CMK (cell line): Measurements from ENCODE around the gene CCL18.
A peak's percentile ranks its signal among the peaks of the same experiment; 100 is the strongest.
"Not testable (repeated sequence)": the region's sequence is repeated elsewhere in the genome, so short reads cannot be mapped to it uniquely, and the experiment has no call there.

ENCODE experiments used
- DNase-seq: peaks from one replicate; pipeline ENCODE4 v3.0.0-alpha.2; 2010; ENCODE audit warnings: low read depth

CCL18 gene, protein sequence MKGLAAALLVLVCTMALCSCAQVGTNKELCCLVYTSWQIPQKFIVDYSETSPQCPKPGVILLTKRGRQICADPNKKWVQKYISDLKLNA

DNA sequence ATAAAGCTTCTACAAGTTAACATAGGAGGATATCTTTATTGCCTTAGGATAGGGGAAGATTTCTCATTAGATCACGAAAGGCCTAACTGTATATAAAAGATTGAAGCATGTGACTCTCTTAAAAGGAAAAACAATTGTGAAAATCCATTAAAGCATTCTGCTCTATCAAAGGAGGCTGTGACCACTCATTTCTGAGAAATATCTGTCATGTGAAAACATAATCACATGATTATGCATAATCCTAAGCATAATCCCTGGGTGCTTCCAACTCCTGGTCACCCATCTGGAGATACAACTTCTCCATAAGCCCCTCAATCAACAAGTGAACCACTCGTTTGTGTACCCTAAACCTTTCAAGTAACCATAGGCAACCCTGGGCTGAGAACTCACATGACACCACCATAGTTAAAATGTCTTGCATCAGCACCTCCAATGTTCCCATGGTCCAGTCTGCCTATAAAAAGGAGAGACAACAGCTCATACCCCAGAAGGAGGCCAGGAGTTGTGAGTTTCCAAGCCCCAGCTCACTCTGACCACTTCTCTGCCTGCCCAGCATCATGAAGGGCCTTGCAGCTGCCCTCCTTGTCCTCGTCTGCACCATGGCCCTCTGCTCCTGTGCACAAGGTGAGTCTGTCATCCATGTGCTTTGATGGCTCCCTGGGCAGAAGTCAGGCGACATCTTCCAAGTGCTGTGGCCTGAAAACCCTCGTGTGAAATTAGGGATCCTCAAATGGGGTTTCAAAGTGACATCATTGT lies at the start of gene CCL18:
CCL18 (plus strand) TSS at position 487 of the 756 bp plus-strand sequence; CDS start at position 558, 71 bp downstream.
- DNase-seq, result no peak

DNA sequence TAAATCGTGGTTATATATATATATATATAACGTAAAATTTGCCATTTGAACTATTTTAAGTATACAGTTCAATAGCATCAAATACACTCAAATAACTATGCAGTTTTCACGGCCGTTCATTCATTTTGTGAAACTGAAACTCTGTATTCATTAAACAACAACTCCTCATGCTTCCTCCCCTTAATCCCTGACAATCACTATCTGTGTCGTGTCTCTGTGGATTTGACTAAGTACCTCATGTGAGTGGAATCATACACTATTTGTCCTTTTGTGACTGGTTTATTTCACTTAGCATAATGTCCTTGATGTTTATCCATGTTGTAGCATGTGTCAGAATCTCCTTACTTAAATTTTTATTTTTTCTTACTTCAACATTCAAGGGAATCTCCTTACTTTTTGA lies 49.1 kb upstream of the CCL18 start:
- no peak for DNase-seq

DNA sequence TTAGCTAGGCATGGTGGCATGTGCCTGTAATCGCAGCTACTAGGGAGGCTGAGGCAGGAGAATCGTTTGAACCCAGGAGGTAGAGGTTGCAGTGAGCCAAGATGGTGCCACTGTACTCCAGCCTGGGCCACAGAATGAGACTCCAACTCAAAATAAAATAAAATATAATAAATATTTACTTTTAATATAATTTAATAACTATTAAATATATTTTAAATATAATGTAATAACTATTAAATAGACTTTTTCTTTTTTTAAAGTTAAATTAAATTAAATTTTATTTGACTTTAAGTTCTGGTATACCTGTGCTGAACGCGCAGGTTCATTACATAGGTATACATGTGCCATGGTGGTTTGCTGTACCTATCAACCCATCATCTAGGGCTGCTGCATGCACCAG lies 48.2 kb upstream of the CCL18 start:
- not testable (repeated sequence) for DNase-seq

DNA sequence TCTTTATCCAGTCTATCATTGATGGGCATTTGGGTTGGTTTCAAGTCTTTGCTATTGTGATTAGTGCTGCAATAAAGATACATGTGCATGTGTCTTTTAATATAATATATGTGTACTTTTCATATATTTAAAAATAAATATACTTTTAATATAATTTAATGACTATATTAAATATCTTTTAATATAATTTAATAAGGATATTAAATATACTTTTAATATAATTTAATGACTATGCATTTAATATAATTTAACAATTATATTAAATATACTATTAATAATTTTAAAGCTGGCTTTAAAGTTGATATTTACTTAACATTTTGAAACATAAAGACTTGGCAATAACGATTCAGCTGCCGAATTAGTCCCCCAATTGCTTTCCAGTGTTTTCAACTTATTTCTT lies 47.5 kb upstream of the CCL18 start:
- no peak for DNase-seq

DNA sequence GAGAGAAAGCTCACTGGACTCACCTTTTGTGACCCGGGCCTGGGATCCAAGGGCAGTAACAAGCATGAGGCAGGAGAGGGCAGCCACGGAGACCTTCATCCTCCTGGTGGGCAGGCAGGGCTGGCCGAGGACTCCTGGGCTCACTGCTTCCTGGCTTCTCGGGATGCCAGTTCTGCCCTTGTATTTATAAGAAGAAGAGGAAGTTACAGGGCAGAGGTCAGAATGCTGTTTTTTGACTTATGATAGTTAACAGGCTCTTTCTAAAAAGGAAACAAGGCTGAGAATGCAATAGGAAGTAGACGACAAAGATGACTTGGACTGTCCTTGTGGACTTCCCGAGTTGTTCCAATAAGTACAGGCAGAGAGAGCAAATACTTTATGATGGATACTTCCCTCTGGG lies 46.3 kb upstream of the CCL18 start, which contains the start of gene CCL23:
CCL23 (minus strand) TSS at position 174 of the 400 bp plus-strand sequence; CDS start at position 99, 75 bp downstream.
- DNase-seq, result peak; percentile 69

DNA sequence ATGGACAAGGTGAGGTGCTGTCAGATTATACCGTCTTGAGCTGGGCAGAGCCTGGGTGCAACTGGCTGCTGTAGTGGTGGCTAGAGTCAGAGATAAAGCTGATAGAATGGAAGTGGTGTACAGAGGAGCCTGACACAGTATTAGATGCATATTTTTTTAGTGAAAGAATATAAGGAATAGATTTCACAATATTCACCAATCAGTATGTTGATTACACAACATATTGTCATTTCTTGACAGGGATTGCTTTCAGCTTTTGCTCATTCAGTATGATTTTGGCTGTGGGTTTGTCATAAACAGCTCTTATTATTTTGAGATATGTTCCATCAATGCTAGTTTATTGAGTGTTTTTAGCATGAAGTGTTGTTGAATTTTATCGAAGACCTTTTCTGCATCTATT lies 44.6 kb upstream of the CCL18 start:
- DNase-seq, result no peak

DNA sequence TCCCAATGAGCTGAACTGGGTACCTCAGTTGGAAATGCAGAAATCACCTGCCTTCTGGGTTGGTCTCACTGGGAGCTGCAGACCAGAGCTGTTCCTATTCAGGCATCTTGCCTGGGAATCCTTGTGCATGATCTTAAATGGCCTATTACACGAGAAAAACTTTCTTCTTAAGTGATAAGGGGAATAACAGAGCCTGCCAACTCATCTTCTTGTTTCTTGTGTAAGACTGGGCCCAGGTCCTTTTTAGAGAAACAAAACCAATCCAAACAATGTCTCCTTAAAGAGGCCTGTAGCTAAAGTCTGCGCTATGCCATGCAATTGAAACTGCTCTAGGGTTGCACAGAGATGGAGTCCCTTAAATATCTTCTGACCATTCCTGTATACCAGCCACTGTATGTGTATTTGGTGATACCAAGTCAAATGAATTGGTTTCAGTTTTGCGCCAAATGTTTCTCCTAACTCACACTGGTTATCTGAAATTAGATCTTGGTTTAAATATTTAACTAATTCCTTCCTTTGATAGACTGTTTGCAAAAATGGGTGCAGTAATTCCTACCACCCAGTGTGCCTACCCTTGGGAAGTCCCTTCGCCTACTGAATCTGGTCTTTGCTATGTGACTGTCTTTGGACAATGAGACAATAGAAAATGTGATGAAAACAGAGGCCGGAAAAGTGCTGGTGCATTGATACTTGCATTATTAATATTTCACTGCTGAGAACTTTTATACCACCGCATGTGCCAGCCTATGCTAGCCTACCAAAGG lies 39.8 kb upstream of the CCL18 start:
- no peak for DNase-seq

DNA sequence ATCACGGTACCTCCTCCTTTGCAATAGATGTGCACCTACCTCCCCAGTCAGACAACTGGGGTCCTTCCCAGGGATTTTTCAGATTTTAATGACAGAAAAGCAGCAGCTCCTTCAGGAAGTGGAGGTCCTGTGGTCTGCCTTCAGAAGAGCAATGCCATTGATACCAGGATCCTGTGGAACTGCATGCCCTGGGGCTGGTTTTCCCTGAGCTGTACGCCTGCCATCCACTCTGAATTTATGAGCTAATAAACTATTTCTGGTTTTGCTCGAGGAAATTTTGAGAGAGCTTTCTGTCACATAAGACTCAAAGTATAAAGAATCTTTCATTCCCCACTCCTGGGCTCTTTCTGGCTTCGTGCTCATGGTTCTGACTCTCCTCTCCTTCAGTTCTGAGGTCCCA lies 36.3 kb upstream of the CCL18 start:
- DNase-seq, result no peak

DNA sequence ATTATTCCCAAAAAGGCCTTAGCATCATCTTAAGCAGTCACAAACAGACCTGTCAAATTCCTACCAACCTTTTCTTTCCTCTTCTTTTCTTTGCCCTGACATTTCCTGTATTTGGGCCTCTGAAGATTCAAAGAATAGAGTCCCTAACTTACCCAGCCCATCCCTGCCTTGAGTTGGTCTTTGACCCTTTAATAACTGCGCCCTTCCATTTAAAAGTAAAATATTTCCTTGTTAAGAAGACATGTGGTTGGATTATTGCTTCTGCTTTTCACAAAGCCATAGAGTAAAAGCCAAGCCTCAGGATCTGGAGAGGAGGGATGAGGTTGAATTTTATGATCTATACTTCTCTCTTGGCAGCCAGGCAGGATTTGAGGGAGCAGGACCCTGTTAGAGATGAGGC lies 33.1 kb upstream of the CCL18 start:
- no peak for DNase-seq

DNA sequence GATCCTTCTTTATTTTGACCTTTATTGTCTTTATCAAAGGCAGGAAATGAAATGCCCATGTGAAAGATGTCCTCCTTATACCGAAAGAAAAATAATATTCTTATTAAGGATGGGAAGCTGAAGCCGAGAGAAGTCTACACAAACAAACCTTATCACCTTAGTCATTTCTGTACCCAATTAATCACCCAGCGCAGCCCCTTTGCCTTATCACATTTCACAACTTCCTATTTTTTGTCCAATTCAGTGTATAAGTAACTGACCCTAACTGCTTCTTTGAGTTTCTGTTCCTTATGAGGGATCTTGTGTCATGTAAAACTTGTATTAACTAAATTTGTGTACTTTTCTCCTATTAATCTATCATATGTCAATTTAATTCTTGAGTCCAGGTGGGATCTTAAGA lies 29.9 kb upstream of the CCL18 start:
- peak; percentile 52 for DNase-seq

DNA sequence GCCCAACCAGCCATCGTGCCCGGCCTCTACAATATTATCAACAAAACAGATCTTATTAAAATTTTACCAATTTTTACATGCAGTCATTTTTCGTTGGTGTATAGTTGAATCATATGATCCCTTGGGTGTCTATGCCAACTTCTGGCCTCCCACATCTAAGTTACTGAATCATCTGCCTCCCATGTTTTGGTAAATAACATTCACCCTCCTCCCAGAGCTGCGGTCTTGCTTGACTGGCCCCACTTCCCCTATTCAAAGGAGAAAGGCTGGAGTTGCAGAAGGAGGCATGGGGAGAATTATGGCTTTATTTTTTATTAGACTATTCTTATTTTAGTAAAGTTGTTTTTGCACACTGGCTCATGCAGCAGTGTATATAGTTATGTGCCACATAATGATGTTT lies 27.8 kb upstream of the CCL18 start:
- DNase-seq, result no peak

DNA sequence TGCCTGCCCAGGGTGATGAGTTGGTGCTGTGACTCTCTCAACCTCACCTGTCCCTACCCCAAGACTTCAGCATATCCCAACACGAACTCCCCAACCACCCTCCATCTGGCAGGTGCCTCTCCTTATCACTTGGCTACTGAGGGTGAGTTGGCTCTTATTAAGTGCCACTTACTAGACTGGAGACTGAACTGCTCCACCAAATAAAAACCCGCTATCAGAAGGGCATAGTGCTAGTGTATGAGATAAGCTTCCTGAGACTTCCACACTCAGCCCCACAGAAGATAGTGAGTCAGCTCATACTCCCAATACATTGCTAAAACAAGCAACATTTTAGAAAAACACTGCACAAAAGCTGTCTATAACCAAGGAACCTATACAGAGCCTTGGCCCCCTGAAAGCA lies 16.0 kb upstream of the CCL18 start:
- peak; percentile 61 for DNase-seq

DNA sequence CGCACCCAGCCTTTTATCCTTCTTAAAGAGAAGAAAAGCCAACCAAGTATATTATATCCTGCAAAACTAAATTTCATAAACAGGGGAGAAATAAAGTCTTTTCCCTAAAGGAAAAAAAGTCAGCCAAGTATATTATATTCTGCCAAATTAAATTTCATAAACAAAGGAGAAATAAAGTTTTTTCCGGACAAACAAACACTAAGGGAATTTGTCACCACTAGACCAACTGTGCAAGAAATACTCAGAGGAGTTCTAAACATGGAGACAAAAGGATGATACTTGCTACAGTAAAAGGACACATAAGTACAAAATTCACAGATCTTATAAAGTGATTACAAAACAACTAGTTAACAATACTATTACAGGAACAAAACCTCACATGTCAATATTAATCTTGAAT lies 14.4 kb upstream of the CCL18 start:
- DNase-seq, result no peak

DNA sequence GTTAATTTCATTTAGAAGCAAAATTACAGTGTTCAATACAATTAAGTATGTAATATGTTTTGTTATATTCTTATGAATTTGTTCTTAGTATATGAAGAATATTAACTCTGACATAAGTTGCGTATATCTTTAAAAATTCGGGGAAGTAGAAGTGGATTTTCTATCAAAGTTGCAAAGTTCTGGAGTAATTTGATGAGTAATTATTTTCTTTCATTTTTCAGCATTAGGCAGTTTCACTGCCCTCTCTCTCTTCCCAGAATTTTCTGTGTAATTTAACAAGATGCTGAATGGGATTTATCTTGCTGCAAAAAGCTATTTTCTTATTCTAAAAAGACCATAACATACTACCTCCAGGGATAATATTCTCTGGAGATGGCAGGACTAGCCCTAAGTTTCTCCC lies 8.9 kb upstream of the CCL18 start:
- no peak for DNase-seq

DNA sequence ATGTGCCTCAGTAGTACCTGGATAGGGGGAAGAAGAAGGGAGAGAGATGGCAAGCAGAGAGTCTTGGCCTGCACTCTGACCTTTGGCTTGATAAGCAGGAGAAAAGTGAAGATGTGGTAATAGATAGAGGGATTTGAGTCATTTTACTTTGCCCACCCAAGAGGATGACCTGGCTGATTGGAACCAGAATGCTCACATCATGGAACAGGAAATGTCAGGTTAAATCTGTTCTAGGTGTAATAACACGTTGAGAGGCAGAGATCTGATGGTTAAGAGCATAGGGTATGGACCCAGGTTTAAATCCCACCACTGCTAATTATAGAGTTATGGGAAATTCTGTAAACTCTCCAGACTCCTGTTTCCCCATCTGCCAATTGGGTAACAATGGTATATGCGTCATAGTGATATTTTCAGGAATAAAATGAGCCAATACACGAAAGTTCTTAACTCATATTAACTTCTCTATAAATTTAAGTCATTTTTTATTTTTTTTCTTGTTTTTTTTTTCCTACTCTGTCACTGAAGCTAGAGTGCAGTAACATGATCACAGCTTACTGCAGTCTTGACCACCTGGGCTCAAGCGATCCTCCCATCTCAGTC lies 8.1 kb upstream of the CCL18 start:
- no peak for DNase-seq

DNA sequence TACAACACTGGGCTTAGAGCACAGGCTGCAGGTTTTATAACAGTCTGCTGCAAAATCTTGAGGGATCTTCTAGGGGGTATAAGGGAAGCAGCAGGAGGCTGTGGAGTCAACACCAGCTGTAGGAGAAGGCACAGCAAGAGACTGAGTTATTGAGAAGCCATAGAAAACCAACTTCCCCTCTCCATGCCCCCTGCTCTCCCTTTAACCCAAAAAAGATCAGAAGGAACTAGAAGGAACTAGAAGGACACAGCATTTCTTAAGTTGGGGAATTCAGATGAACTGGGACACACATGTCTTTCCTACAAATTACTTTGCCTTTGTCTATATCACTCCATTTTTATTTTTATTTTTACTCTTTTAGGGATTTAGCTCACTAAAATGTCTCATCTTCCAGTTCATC lies 6.2 kb upstream of the CCL18 start:
- no peak for DNase-seq

DNA sequence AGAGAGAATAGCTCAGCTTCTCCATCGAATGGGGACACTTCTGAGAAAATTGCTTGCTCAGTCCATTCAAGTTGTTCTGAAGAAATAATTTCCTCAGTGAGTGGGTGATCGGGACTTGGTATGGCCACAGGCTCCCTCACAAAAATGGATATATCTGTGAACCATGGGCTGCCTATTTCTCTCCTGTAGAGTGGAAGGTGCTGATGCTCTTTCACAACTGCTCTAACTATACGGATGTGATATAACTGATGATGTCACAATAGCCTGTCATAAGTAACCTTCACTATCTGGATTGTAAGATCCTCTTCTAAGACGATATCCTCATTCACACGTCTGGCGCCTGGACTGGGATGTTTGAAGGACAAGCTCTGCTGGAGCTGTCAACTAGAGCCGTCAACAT lies 4.7 kb upstream of the CCL18 start:
- no peak for DNase-seq

DNA sequence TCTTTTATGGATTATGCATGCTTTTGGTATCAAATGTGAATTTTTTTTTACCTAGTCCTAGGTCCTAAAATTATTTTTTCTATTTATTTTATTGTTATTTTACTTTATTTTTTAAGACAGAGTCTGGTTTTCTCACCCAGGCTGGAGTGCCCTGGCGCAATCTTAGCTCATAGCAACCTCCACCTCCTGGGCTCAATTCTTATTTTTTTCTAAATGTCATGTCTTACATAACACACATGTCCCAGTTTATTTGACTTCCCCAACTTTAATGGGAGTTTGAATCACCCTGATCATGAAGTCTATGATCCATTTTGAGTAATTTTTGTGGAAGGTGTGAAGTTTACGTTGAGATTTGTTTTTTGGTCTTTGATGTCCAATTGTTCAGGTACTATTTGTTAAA lies 3.3 kb upstream of the CCL18 start:
- no peak for DNase-seq

DNA sequence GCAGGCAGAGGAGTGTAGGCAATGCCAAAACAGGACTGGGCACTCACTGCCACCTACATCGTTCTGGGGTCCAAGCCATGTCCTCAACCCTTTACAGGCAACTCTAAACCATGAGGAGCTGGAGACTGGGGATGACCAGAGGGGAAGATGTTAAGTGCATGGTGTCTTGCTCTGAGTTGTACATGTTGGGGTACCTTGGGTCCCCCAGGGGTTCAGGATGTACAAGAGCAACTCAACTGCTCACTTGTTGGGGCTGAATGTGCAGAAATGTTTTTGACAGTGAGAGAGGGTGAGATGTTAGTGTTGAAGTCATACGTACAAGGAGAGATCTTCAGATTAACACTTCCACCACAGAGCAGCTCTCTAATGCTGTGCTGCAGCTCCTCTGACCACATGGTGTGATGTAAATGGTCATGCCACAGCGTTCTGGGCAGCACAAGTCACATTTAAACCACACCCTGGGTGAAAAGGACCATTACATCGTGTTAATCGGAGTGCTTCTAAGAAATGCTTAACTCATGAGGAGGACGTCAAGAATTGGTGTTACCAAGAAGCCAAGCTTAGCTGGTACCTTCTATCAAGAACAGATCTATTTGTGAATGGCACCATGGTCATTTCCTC lies 2.4 kb downstream of the CCL18 start:
- no peak for DNase-seq

DNA sequence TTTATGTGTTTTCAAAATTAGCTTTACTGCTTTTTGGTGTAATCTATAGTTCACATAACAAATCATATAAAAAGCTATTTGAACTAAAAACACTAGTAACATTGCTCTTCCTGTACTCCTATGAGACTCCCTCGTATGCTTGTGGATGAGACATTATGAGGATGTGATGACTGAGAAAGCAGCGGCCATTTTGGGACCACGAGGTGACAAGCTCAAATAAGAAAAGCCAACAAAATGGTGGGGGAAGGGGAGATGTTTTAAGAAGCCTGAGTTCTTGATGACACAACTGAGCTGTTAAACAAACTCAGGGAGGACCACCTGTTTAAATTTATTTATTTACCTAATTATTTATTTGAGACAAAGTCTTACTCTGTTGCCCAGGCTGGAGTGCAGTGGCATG lies 4.5 kb downstream of the CCL18 start:
- no peak for DNase-seq

DNA sequence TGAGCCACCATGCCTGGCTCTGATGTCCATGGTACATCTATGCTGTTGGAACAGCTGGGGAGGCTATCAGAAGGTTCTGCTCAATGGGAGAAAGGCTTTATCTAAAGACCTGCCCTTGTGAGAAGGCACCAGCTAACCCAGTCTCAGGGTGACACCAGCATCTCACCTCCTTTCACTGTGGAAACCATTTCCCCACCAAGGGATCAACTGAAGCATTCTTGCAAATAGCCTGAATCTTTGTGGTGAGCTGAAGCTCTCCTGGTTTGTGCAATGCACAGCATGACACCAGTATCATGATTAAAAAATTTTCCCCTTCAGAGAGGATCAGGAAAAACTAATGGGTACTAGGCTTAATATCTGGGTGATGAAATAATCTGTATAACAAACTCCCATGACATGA lies 5.1 kb downstream of the CCL18 start:
- no peak for DNase-seq

DNA sequence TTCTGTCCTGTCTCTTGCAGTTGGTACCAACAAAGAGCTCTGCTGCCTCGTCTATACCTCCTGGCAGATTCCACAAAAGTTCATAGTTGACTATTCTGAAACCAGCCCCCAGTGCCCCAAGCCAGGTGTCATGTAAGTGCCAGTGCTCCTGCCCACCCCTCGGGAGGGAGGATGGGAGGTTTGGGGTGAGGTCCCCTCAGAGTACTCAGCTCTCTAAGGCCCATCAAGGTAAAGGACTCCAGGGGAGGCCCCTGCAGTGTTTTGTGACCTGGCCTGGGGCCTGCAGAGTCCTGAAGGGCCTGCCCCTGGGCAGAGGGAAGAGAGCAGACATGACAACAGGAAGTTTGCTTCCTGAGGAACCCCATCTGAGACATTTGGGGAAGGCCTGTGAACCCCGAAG lies 6.4 kb downstream of the CCL18 start:
- no peak for DNase-seq

DNA sequence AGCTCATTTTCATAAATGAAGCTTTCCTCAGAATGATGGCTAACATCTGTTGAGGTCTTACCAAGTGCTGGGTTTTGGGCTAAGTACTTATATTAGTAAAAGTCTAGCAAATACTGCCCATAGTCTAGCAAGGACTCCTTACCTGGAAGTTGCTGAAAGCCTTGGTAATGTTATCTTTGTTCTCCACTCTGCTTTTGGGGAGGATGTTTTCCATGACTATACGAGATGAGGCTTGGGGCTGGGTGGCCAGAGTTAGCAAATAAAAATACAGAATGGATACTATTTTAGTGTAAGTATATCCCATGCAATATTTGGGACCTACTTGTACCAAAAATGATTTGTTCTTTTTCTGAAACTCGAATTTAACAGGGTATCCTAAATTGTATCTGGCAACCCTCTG lies 7.7 kb downstream of the CCL18 start:
- no peak for DNase-seq
